Sigmoid colon (tissue), 7 donors: Measurements from ENCODE around the gene DPYSL5. TPM values are rescaled to one million over a fixed set of nuclear protein-coding genes. Genes with fewer than 3 reads are reported as not detected.

Source experiments
- DNase-seq: peaks from one replicate; pipeline ENCODE4 v3.0.0-alpha.2; 2019
- H3K27ac ChIP-seq, 4 donors: fragments of 200-600 bp; sonication (generic); one replicate each; pipeline ENCODE4 v1.5.1; 2016 to 2019; ENCODE audit warnings: mild to moderate bottlenecking in 1 of 4
- H3K27me3 ChIP-seq, 3 donors: fragments of 200-600 bp; sonication (generic); one replicate each; pipeline ENCODE4 v1.5.1; 2019; ENCODE audit warnings: mild to moderate bottlenecking in 1 of 3
- H3K36me3 ChIP-seq, 4 donors: fragments of 200-600 bp; sonication (generic); one replicate each; pipeline ENCODE4 v1.5.1; 2016 to 2019
- H3K4me1 ChIP-seq, 4 donors: fragments of 200-600 bp; sonication (generic); one replicate each; pipeline ENCODE4 v1.5.1; 2017 to 2019
- H3K4me3 ChIP-seq, 4 donors: fragments of 200-600 bp; sonication (generic); one replicate each; pipeline ENCODE4 v1.5.1; 2017 to 2019; ENCODE audit warnings: mild to moderate bottlenecking in 2 of 4, moderate library complexity in 1 of 4
- H3K9me3 ChIP-seq, 4 donors: fragments of 200-600 bp in 3 of 4; sonication (generic) in 3 of 4; one replicate each; pipeline versions ENCODE4 v1.5.1 to v1.6.1; 2013 to 2019
- CTCF ChIP-seq, 4 experiments: fragments of 450-650 bp in 3 of 4; fragments of 200-600 bp in 1 of 4; IDR thresholded peaks; one replicate each; pipeline ENCODE4 v1.5.1; 2016 to 2019; ENCODE audit warnings: antibody characterized with exemption in 4 of 4, mild to moderate bottlenecking in 3 of 4, moderate library complexity in 2 of 4
- EP300 ChIP-seq, 4 donors: sonication (generic); formaldehyde crosslinking; IDR thresholded peaks; one replicate each; pipeline ENCODE4 v1.6.1; 2017; ENCODE audit warnings: antibody characterized with exemption in 4 of 4
- POLR2A ChIP-seq, 2 donors: fragments of 450-650 bp; IDR thresholded peaks; one replicate each; pipeline ENCODE4 v1.6.1; 2016; ENCODE audit warnings: antibody characterized with exemption in 2 of 2, mild to moderate bottlenecking in 2 of 2, moderate library complexity in 2 of 2
- POLR2AphosphoS5 ChIP-seq, 4 donors: sonication (generic); formaldehyde crosslinking; IDR thresholded peaks; one replicate each; pipeline ENCODE4 v1.6.1; 2017; ENCODE audit warnings: antibody characterized with exemption in 4 of 4
- WGBS, 2 donors: extraction: QIAGEN DNeasy Blood & Tissue Kit; methylation state at CpG; one replicate each; pipeline ENCODE4 v1.1.7; 2013; 5-methylcytosine and 5-hydroxymethylcytosine counted together
- intact Hi-C: fragments of 100-400 bp; cut with DNase I; formaldehyde crosslinking; loops from one replicate; pipeline ENCODE4 v1.15.1; 2023
- polyA plus RNA-seq, 3 donors: library from polyadenylated mRNA; stranded (reverse); fragments of 200-250 nt; gene quantifications; one replicate each; pipeline ENCODE4 v1.2.3, GENCODE V29; 2013
- total RNA-seq, 4 donors: library from RNA; depleted of rRNA; stranded (reverse); fragments of >200 nt; gene quantifications; one replicate each; pipeline ENCODE4 v1.1.0, GENCODE V29; 2016
- donor health status: healthy with polysubstance abuse.
- donor health status: Bipolar disorder and iron deficiency.
- donor health status: healthy.

The DPYSL5 gene
- total and polyA plus RNA-seq, 7 donors: 0.16 to 1.9 (median 0.74) TPM; not detected in 2

- Histone ChIP-seq H3K4me3 (no peak overlapping the region), H3K4me1 (no peaks in the 10 kb centered on the region)
- TF ChIP-seq EP300 (IDR thresholded peaks at IDR 0.05) (no peak), POLR2A (IDR thresholded peaks at IDR 0.05) (no peak)
Observed at GRCh38 chr2:26948800-26949199, 100.9 kb downstream of the DPYSL5 start.

GRCh38 chr2:26950246-26950645 is 102.3 kb downstream of the DPYSL5 start:
- Histone ChIP-seq H3K27ac (no peak overlapping the region), H3K4me3 (no peak overlapping the region), H3K27me3 (peaks cover 0 to 28% (median 0%) of the 10 kb centered on the region in 3 donors), H3K4me1 (no peaks in the 10 kb centered on the region), H3K9me3 (no peaks in the 10 kb centered on the region), H3K36me3 (no peaks in the 10 kb centered on the region)
- no peak for DNase-seq
- WGBS, 2 donors: 84% methylated on average over 5 of the region's 5 CpGs
- no peak for TF ChIP-seq POLR2A (IDR thresholded peaks at IDR 0.05)
- TF ChIP-seq EP300 (IDR thresholded peaks at IDR 0.05): no peak
- no peak for TF ChIP-seq CTCF (IDR thresholded peaks at IDR 0.05)
- TF ChIP-seq POLR2AphosphoS5 (IDR thresholded peaks at IDR 0.05): no peak
- intact Hi-C loops: no loop called here

More at GRCh38 chr2:26948800-26949199, 100.9 kb downstream of the DPYSL5 start:
- Histone ChIP-seq H3K9me3 (no peaks in the 10 kb centered on the region), H3K27ac (no peak overlapping the region), H3K36me3 (no peaks in the 10 kb centered on the region), H3K27me3 (peaks cover 0 to 23% (median 0%) of the 10 kb centered on the region in 3 donors)
- no peak for DNase-seq
- WGBS, 2 donors: 82 to 93% methylated on average over 3 of the region's 3 CpGs
- intact Hi-C loops: no loop called here

- no peak for DNase-seq
Observed at GRCh38 chr2:26951236-26951635, 103.3 kb downstream of the DPYSL5 start.

GRCh38 chr2:26952374-26952773 is 104.4 kb downstream of the DPYSL5 start:
- TF ChIP-seq CTCF (IDR thresholded peaks at IDR 0.05): no peak
- TF ChIP-seq EP300 (IDR thresholded peaks at IDR 0.05): no peak
- TF ChIP-seq POLR2A (IDR thresholded peaks at IDR 0.05): no peak
- no peak for TF ChIP-seq POLR2AphosphoS5 (IDR thresholded peaks at IDR 0.05)
- H3K27ac ChIP-seq: no peak overlapping the region
- H3K9me3 ChIP-seq: no peaks in the 10 kb centered on the region
- no peaks in the 10 kb centered on the region for H3K4me1 ChIP-seq
- WGBS, 2 donors: 70 to 80% methylated on average over 4 of the region's 4 CpGs
- H3K27me3 ChIP-seq: peaks cover 0 to 38% (median 0%) of the 10 kb centered on the region in 3 donors
- no peak for DNase-seq
- no peaks in the 10 kb centered on the region for H3K36me3 ChIP-seq
- H3K4me3 ChIP-seq: no peak overlapping the region
- intact Hi-C loops: no loop called here

More at GRCh38 chr2:26951236-26951635, 103.3 kb downstream of the DPYSL5 start:
- peaks cover 0 to 28% (median 0%) of the 10 kb centered on the region in 3 donors for H3K27me3 ChIP-seq
- TF ChIP-seq POLR2AphosphoS5 (IDR thresholded peaks at IDR 0.05) (no peak), CTCF (IDR thresholded peaks at IDR 0.05) (no peak), EP300 (IDR thresholded peaks at IDR 0.05) (no peak), POLR2A (IDR thresholded peaks at IDR 0.05) (no peak)
- H3K4me1 ChIP-seq: no peaks in the 10 kb centered on the region
- H3K4me3 ChIP-seq: no peak overlapping the region
- H3K27ac ChIP-seq: no peak overlapping the region
- 85 to 88% methylated on average over 3 of the region's 3 CpGs for WGBS, 2 donors
- intact Hi-C loops: no loop called here
- no peaks in the 10 kb centered on the region for H3K9me3 ChIP-seq
- no peaks in the 10 kb centered on the region for H3K36me3 ChIP-seq

- Histone ChIP-seq H3K9me3 (no peaks in the 10 kb centered on the region), H3K36me3 (no peaks in the 10 kb centered on the region), H3K27me3 (peaks cover 0 to 47% (median 10%) of the 10 kb centered on the region in 3 donors), H3K27ac (no peak overlapping the region), H3K4me1 (no peaks in the 10 kb centered on the region), H3K4me3 (no peak overlapping the region)
- WGBS, 2 donors: 62 to 88% methylated on average over 4 of the region's 4 CpGs
- intact Hi-C loops: no loop called here
- TF ChIP-seq POLR2A (IDR thresholded peaks at IDR 0.05) (no peak), EP300 (IDR thresholded peaks at IDR 0.05) (no peak), CTCF (IDR thresholded peaks at IDR 0.05) (no peak), POLR2AphosphoS5 (IDR thresholded peaks at IDR 0.05) (no peak)
- no peak for DNase-seq
Observed at GRCh38 chr2:26954135-26954534, 106.2 kb downstream of the DPYSL5 start.
